Naive thymus-derived CD4-positive, alpha-beta T cell (primary cell): Measurements from ENCODE around the gene GALNT16. TPM values are rescaled to one million over a fixed set of nuclear protein-coding genes. Genes with fewer than 3 reads are reported as not detected.
A peak's percentile ranks its signal among the peaks of the same experiment; 100 is the strongest.

Experiments
- ATAC-seq: fragments of 150-1000 bp; cut with Tn5 transposase; 2 replicates; pipeline ENCODE4 v1.10.0; 2021; ENCODE audit warnings: mild to moderate bottlenecking, moderate library complexity
- CTCF ChIA-PET: fragments of 350-600 bp; sonication (Branson Sonifier 250); formaldehyde crosslinking; loops from one replicate; lab custom pipeline; 2021; ENCODE audit warnings: antibody characterized with exemption; lab: Charles Lee
- POLR2A ChIA-PET: fragments of 350-600 bp; sonication (Branson Sonifier 250); formaldehyde crosslinking; loops from one replicate; lab custom pipeline; 2021; ENCODE audit warnings: antibody characterized with exemption, inconsistent platforms; lab: Charles Lee
- DNase-seq, 9 donors: peaks; one replicate each; pipeline versions ENCODE4 v3.0.0 to v3.0.0-alpha.2; 2020 to 2022; ENCODE audit warnings: mixed read lengths in 1 of 9
- H3K27ac ChIP-seq: one replicate; pipeline ENCODE4 v1.7.0; 2013; ENCODE audit warnings: mild to moderate bottlenecking, low read depth, low read length, moderate library complexity
- H3K27me3 ChIP-seq, 2 donors: one replicate each; pipeline ENCODE4 v1.7.0; 2013; ENCODE audit warnings: low read length in 2 of 2, mild to moderate bottlenecking in 2 of 2, moderate library complexity in 2 of 2; ENCODE audit not compliant: control insufficient read depth in 2 of 2, insufficient read depth in 2 of 2
- H3K36me3 ChIP-seq, 3 experiments: 1 replicate in 2 of 3; 2 replicates in 1 of 3; pipeline ENCODE4 v1.7.0; 2013; ENCODE audit warnings: low read length in 3 of 3, mild to moderate bottlenecking in 3 of 3, moderate library complexity in 1 of 3; ENCODE audit not compliant: insufficient read depth in 3 of 3, control insufficient read depth in 2 of 3
- H3K4me1 ChIP-seq, 2 donors: one replicate each; pipeline ENCODE4 v1.7.0; 2013; ENCODE audit warnings: low read length in 2 of 2, mild to moderate bottlenecking in 2 of 2, moderate library complexity in 1 of 2; ENCODE audit not compliant: control insufficient read depth in 2 of 2, insufficient read depth in 2 of 2
- H3K4me3 ChIP-seq: 2 replicates; pipeline ENCODE4 v1.7.0; 2013; ENCODE audit warnings: mild to moderate bottlenecking, low read length
- H3K9me3 ChIP-seq, 3 experiments: 1 replicate in 2 of 3; 2 replicates in 1 of 3; pipeline ENCODE4 v1.7.0; 2013; ENCODE audit warnings: low read length in 3 of 3; ENCODE audit not compliant: control insufficient read depth in 2 of 3
- H3K27ac Mint-ChIP-seq, 9 donors: one replicate each; pipeline ENCODE4 v1.8.0; 2020 to 2022; ENCODE audit warnings: mixed read lengths in 9 of 9, mild to moderate bottlenecking in 8 of 9, moderate library complexity in 5 of 9, inconsistent platforms in 2 of 9
- H3K27me3 Mint-ChIP-seq, 5 donors: one replicate each; pipeline ENCODE4 v1.8.0; 2021 to 2022; ENCODE audit warnings: mixed read lengths in 5 of 5, mild to moderate bottlenecking in 1 of 5
- H3K36me3 Mint-ChIP-seq, 5 donors: one replicate each; pipeline ENCODE4 v1.8.0; 2020 to 2022; ENCODE audit warnings: mixed read lengths in 5 of 5, mild to moderate bottlenecking in 3 of 5, inconsistent platforms in 1 of 5
- H3K4me1 Mint-ChIP-seq, 7 donors: one replicate each; pipeline ENCODE4 v1.8.0; 2020 to 2022; ENCODE audit warnings: mixed read lengths in 7 of 7, mild to moderate bottlenecking in 3 of 7, inconsistent platforms in 1 of 7
- H3K4me3 Mint-ChIP-seq, 10 donors: one replicate each; pipeline ENCODE4 v1.8.0; 2020 to 2022; ENCODE audit warnings: mild to moderate bottlenecking in 10 of 10, mixed read lengths in 10 of 10, moderate library complexity in 6 of 10, inconsistent platforms in 2 of 10
- H3K9me3 Mint-ChIP-seq, 11 donors: one replicate each; pipeline ENCODE4 v1.8.0; 2020 to 2022; ENCODE audit warnings: mixed read lengths in 11 of 11, mild to moderate bottlenecking in 4 of 11, inconsistent platforms in 1 of 11, moderate library complexity in 1 of 11
- intact Hi-C, 2 donors: fragments of 100-400 bp; cut with micrococcal nuclease; formaldehyde crosslinking; loops; one replicate each; pipeline ENCODE4 v1.15.1; 2023
- polyA plus RNA-seq, 2 donors: library from polyadenylated mRNA; unstranded; fragments of 300-500 nt; fragmentation: Illumina TruSeq; gene quantifications; one replicate each; pipeline ENCODE4 v1.2.3, GENCODE V29; 2021
- total RNA-seq, 6 experiments: library from RNA in 5 of 6; stranded (reverse) in 5 of 6; gene quantifications; 1 replicate in 5 of 6; 2 replicates in 1 of 6; pipeline ENCODE4 v1.2.3 and lab custom pipeline; 2021 to 2026

The GALNT16 gene
- total and polyA plus RNA-seq, 7 experiments from 2014 or later = 0.07 to 0.65 TPM; not detected in 5

GRCh38 chr14:69323266-69323998 is 63.5 kb downstream of the GALNT16 start:
- H3K4me1 ChIP-seq = no peaks in the 10 kb centered on the region
- peak in 1 of 9 donors; percentile 1 for DNase-seq
- ChIA-PET CTCF (no interaction called here), POLR2A (no interaction called here)
- no peaks in the 10 kb centered on the region for H3K27me3 ChIP-seq
- no peaks in the 10 kb centered on the region for H3K36me3 ChIP-seq
- H3K27ac ChIP-seq = no peak overlapping the region
- Mint-ChIP-seq H3K4me3 (no peak overlapping the region), H3K27ac (no peak overlapping the region), H3K4me1 (no peaks in the 10 kb centered on the region), H3K36me3 (no peaks in the 10 kb centered on the region), H3K9me3 (peaks cover 0 to 3% (median 0%) of the 10 kb centered on the region in 11 donors), H3K27me3 (peaks cover 0 to 4% (median 0%) of the 10 kb centered on the region in 5 donors)
- no peak for ATAC-seq
- intact Hi-C loops = no loop called here
- H3K9me3 ChIP-seq = no peaks in the 10 kb centered on the region
- no peak overlapping the region for H3K4me3 ChIP-seq

- peaks cover 0 to 4% (median 0%) of the 10 kb centered on the region in 5 donors for H3K27me3 Mint-ChIP-seq
- H3K4me3 ChIP-seq = no peak overlapping the region
- ChIA-PET POLR2A (no interaction called here), CTCF (no interaction called here)
- H3K4me3 Mint-ChIP-seq = no peak overlapping the region
- H3K27ac ChIP-seq = no peak overlapping the region
- no peaks in the 10 kb centered on the region for H3K36me3 Mint-ChIP-seq
- H3K4me1 ChIP-seq = no peaks in the 10 kb centered on the region
- DNase-seq (peak in 1 of 9 donors; percentile 13), ATAC-seq (no peak)
- H3K9me3 ChIP-seq = no peaks in the 10 kb centered on the region
- no peak overlapping the region for H3K27ac Mint-ChIP-seq
- no peaks in the 10 kb centered on the region for H3K27me3 ChIP-seq
- H3K36me3 ChIP-seq = no peaks in the 10 kb centered on the region
- H3K9me3 Mint-ChIP-seq = peaks cover 0 to 3% (median 0%) of the 10 kb centered on the region in 11 donors
- intact Hi-C loops = no loop called here
- no peaks in the 10 kb centered on the region for H3K4me1 Mint-ChIP-seq
These were observed 64.0 kb downstream of the GALNT16 start for GRCh38 chr14:69323999-69324282.

GRCh38 chr14:69324341-69324931 is 64.5 kb downstream of the GALNT16 start:
- CTCF ChIA-PET = no interaction called here
- Mint-ChIP-seq H3K9me3 (peaks cover 0 to 3% (median 0%) of the 10 kb centered on the region in 11 donors), H3K27me3 (peaks cover 0 to 4% (median 0%) of the 10 kb centered on the region in 5 donors), H3K27ac (no peak overlapping the region), H3K4me1 (no peaks in the 10 kb centered on the region), H3K4me3 (no peak overlapping the region), H3K36me3 (no peaks in the 10 kb centered on the region)
- Histone ChIP-seq H3K4me3 (no peak overlapping the region), H3K27ac (no peak overlapping the region), H3K27me3 (no peaks in the 10 kb centered on the region), H3K9me3 (no peaks in the 10 kb centered on the region), H3K36me3 (no peaks in the 10 kb centered on the region), H3K4me1 (no peaks in the 10 kb centered on the region)
- POLR2A ChIA-PET = no interaction called here
- DNase-seq (peak in 1 of 9 donors; percentile 11), ATAC-seq (no peak)
- intact Hi-C loops = no loop called here

DNA sequence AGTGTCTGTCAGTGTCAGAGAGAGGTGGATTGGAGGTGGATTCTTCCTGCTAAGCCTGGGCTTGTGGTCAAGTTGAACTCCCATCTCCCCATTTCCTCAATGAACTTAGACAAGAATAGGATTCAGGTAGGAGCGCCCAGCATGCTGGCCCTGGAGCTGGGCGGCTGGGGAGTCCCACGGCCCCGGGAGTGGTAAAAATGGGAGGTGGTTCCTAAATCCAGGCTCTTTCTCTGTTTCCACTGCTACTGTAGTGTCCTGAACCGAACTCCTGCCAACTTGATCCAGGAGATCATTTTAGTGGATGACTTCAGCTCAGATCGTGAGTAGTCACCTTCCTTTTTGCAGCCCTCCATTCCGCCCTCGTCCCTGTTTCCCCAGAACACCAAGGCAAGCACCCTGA is 65.1 kb downstream of the GALNT16 start:
- Mint-ChIP-seq H3K4me1 (peaks cover 0 to 1% (median 0%) of the 10 kb centered on the region in 7 donors), H3K27ac (no peak overlapping the region), H3K36me3 (no peaks in the 10 kb centered on the region), H3K27me3 (peaks cover 0 to 4% (median 0%) of the 10 kb centered on the region in 5 donors), H3K4me3 (no peak overlapping the region), H3K9me3 (peaks cover 0 to 3% (median 0%) of the 10 kb centered on the region in 11 donors)
- H3K36me3 ChIP-seq = no peaks in the 10 kb centered on the region
- ChIA-PET CTCF (no interaction called here), POLR2A (no interaction called here)
- DNase-seq (peak in 1 of 9 donors; percentile 17), ATAC-seq (no peak)
- H3K4me1 ChIP-seq = no peaks in the 10 kb centered on the region
- intact Hi-C loops = no loop called here
- H3K9me3 ChIP-seq = no peaks in the 10 kb centered on the region
- H3K27me3 ChIP-seq = no peaks in the 10 kb centered on the region
- no peak overlapping the region for H3K4me3 ChIP-seq
- H3K27ac ChIP-seq = no peak overlapping the region

DNA sequence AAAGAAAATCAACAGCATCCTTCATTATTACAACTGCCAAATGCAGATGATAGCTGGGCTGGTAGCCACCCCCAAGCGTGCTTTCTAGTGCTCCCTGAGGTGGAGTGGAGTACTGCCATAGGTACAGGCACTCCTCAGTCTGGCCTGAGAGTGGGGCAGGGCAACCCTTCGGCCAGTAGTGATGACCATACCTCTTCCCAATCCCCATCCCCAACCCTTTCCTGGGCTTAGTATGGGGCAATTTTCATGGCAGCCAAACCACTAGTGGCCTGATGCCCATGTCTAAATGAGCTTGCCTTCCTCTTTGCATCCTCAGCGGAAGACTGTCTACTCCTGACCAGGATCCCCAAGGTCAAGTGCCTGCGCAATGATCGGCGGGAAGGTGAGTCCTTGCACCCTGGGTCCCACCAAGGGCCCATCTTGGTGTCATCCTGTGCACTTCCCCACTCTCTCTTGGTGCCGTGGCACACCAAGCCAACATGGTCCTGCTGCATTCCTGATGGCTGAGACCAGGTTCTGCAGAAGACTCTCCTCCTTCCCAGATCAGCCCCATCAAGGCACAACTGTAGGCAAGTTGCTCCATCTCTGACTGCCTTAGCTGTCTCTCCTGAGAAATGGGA is 65.8 kb downstream of the GALNT16 start:
- POLR2A ChIA-PET = no interaction called here
- Histone ChIP-seq H3K4me3 (no peak overlapping the region), H3K27me3 (no peaks in the 10 kb centered on the region), H3K9me3 (no peaks in the 10 kb centered on the region), H3K27ac (no peak overlapping the region), H3K36me3 (no peaks in the 10 kb centered on the region), H3K4me1 (no peaks in the 10 kb centered on the region)
- Mint-ChIP-seq H3K9me3 (peaks cover 0 to 3% (median 0%) of the 10 kb centered on the region in 11 donors), H3K4me1 (peaks cover 0 to 6% (median 0%) of the 10 kb centered on the region in 7 donors), H3K27me3 (peaks cover 0 to 4% (median 0%) of the 10 kb centered on the region in 5 donors), H3K27ac (no peak overlapping the region), H3K4me3 (no peak overlapping the region), H3K36me3 (no peaks in the 10 kb centered on the region)
- intact Hi-C loops = no loop called here
- no peak for ATAC-seq
- CTCF ChIA-PET = no interaction called here
- peak in 1 of 9 donors; percentile 11 for DNase-seq

- peaks cover 0 to 3% (median 0%) of the 10 kb centered on the region in 11 donors for H3K9me3 Mint-ChIP-seq
- H3K4me1 ChIP-seq = no peaks in the 10 kb centered on the region
- intact Hi-C loops = no loop called here
- H3K27me3 Mint-ChIP-seq = peaks cover 0 to 4% (median 0%) of the 10 kb centered on the region in 5 donors
- H3K36me3 ChIP-seq = no peaks in the 10 kb centered on the region
- no peak for ATAC-seq
- ChIA-PET CTCF (no interaction called here), POLR2A (no interaction called here)
- no peak overlapping the region for H3K27ac ChIP-seq
- H3K4me3 ChIP-seq = no peak overlapping the region
- H3K27me3 ChIP-seq = no peaks in the 10 kb centered on the region
- no peaks in the 10 kb centered on the region for H3K36me3 Mint-ChIP-seq
- H3K4me3 Mint-ChIP-seq = no peak overlapping the region
- H3K4me1 Mint-ChIP-seq = peaks cover 0 to 6% (median 0%) of the 10 kb centered on the region in 7 donors
- H3K27ac Mint-ChIP-seq = no peak overlapping the region
- DNase-seq = peak in 1 of 9 donors; percentile 9
- no peaks in the 10 kb centered on the region for H3K9me3 ChIP-seq
These were observed 66.7 kb downstream of the GALNT16 start for GRCh38 chr14:69326611-69327010.
